Measurements from ENCODE around the gene HAP1. TPM values are rescaled to one million over a fixed set of nuclear protein-coding genes. Genes with fewer than 3 reads are reported as not detected.

HAP1 gene
- total and polyA plus RNA-seq, 2 of the 8 experiments (the other 6 are each of a cell fraction or from before 2014, with no cell fraction given), result 2.3 to 3.6 TPM

- Histone ChIP-seq H3K36me3 (ENCODE audit: control insufficient read depth in 2 of 4, insufficient read depth in 4 of 4, low read length in 3 of 4) (no peaks in the 10 kb centered on the region), H2AK5ac (ENCODE audit: low read depth, low read length) (no peak overlapping the region), H4K5ac (ENCODE audit: insufficient read length, low read depth, low read length) (no peak overlapping the region), H3K14ac (ENCODE audit: insufficient read length) (no peak overlapping the region), H2BK5ac (ENCODE audit: low read depth, low read length) (no peak overlapping the region), H3K23me2 (ENCODE audit: low read depth, low read length) (no peaks in the 10 kb centered on the region), H3K4me1 (replicated peaks in 1 of 4; ENCODE audit: control insufficient read depth in 3 of 4, insufficient read depth in 4 of 4, low read length in 3 of 4) (peaks cover 0 to 9% (median 7%) of the 10 kb centered on the region in 4 experiments; a peak in 6 of 7 replicates), H3K27me3 (replicated peaks in 1 of 4; ENCODE audit: control insufficient read depth in 3 of 4, extremely low read depth in 1 of 4, insufficient read depth in 3 of 4, low read length in 3 of 4) (peaks cover 5 to 26% (median 14%) of the 10 kb centered on the region in 4 experiments), H3K56ac (replicated peaks; ENCODE audit: insufficient read length, low read depth, low read length) (no peak overlapping the region), H2BK12ac (ENCODE audit: low read depth, low read length) (no peak overlapping the region; the same call in 1 of the 2 replicates), H3K18ac (ENCODE audit: extremely low read depth, low read length) (no peak overlapping the region), H4K8ac (ENCODE audit: extremely low read depth, insufficient read depth, low read length) (peak overlapping the region; percentile 80; the same call in 1 of the 2 replicates), H2BK15ac (ENCODE audit: low read length) (0 out of 2 replicates have a peak overlapping the region, but pooled peaks have one; percentile 25), H3K4me3 (ENCODE audit: extremely low read depth in 1 of 4, insufficient read depth in 2 of 4, low read depth in 3 of 4, low read length in 4 of 4) (no peak overlapping the region), H3K79me1 (ENCODE audit: low read depth, low read length) (no peaks in the 10 kb centered on the region), H3K23ac (ENCODE audit: insufficient read length) (no peak overlapping the region), H4K20me1 (replicated peaks in 1 of 2; ENCODE audit: control insufficient read depth in 1 of 2, insufficient read depth in 2 of 2, low read length in 2 of 2) (no peaks in the 10 kb centered on the region), H2BK20ac (ENCODE audit: low read length) (no peak overlapping the region), H3K27ac (ENCODE audit: low read depth, low read length) (no peak overlapping the region), H2AFZ (ENCODE audit: low read length) (no peak overlapping the region), H3K9me3 (ENCODE audit: insufficient read depth in 2 of 2, low read depth in 1 of 2, low read length in 1 of 2) (no peaks in the 10 kb centered on the region), H3K9ac (replicated peaks in 1 of 4; ENCODE audit: extremely low read depth in 1 of 4, low read depth in 3 of 4, low read length in 3 of 4) (no peak overlapping the region), H2BK120ac (replicated peaks; ENCODE audit: low read depth, low read length) (no peak overlapping the region), H3K79me2 (ENCODE audit: control insufficient read depth in 1 of 2, insufficient read depth in 2 of 2, low read length in 2 of 2) (no peaks in the 10 kb centered on the region), H3K4me2 (ENCODE audit: insufficient read depth in 1 of 2, low read depth in 2 of 2, low read length in 2 of 2) (no peak overlapping the region), H4K91ac (replicated peaks; ENCODE audit: insufficient read length, low read length) (no peak overlapping the region), H3K4ac (replicated peaks; ENCODE audit: insufficient read length, low read depth, low read length) (no peak overlapping the region)
- WGBS, 2 experiments (ENCODE audit: extremely low coverage in 1 of 2, insufficient coverage in 1 of 2, insufficient read length in 1 of 2, insufficient replicate concordance in 2 of 2, low coverage in 1 of 2, low lambda C conversion rate in 2 of 2, missing lambda C conversion rate in 1 of 2), result 93% methylated on average over 5 of the region's 5 CpGs; no CpG with 5 or more reads in 1 of the 2 experiments
- TF ChIP-seq KDM1A (IDR thresholded peaks at IDR 0.05; ENCODE audit: borderline replicate concordance, low read length) (peak; percentile 74; the same call in 1 of the 2 replicates), POLR2AphosphoS5 (IDR thresholded peaks at IDR 0.05; ENCODE audit: low read depth, low read length) (no peak)
- FAIRE-seq (no peak), DNase-seq (ENCODE audit: low read depth in 1 of 2, low spot score in 2 of 2) (no peak)
- ChIA-PET CTCF (ENCODE audit: partially characterized antibody) (interaction anchor here (0.6 to 5.9 kb wide), 6 partner anchors 11 to 102 kb away, joined by 3 to 39 read pairs (median 3); no protein-coding TSS in a partner anchor), POLR2A (ENCODE audit: partially characterized antibody) (interaction anchor here (0.6 to 5.2 kb wide), 8 partner anchors 10 to 125 kb away, joined by 3 to 19 read pairs (median 5); partner anchors contain the start of genes EIF1, JUP and KLHL11)
These were observed 6.1 kb upstream of the HAP1 start for GRCh38 chr17:41740506-41740905.

Data from H1 (cell line).